NCI-H2171 treated with DMSO at 0.1 percent for 48 hours (cell line): ENCODE measurements around the gene NKX2-3.
A peak's percentile ranks its signal among the peaks of the same experiment; 100 is the strongest.

Source experiments
- DNase-seq: peaks from one replicate; lab custom pipeline; 2025; lab: John Stamatoyannopoulos, UW

NKX2-3 gene

GRCh38 chr10:99526861-99527504 lies 5.8 kb upstream of the NKX2-3 start:
- no peak for DNase-seq

- DNase-seq, result no peak
Observed at GRCh38 chr10:99527526-99528493, 4.9 kb upstream of the NKX2-3 start.

- no peak for DNase-seq
Observed at GRCh38 chr10:99528494-99529441, 4.0 kb upstream of the NKX2-3 start.

GRCh38 chr10:99529591-99530107 lies 3.1 kb upstream of the NKX2-3 start:
- DNase-seq, result peak; percentile 47

GRCh38 chr10:99530108-99531025 lies 2.4 kb upstream of the NKX2-3 start:
- DNase-seq, result no peak

GRCh38 chr10:99531026-99531695 lies 1.6 kb upstream of the NKX2-3 start:
- no peak for DNase-seq

GRCh38 chr10:99531696-99532593 lies 797 bp upstream of the NKX2-3 start:
- no peak for DNase-seq

GRCh38 chr10:99533496-99534449 lies 1.0 kb downstream of the NKX2-3 start:
- DNase-seq, result no peak

GRCh38 chr10:99534450-99534938 lies 1.8 kb downstream of the NKX2-3 start:
- DNase-seq, result no peak

GRCh38 chr10:99534939-99535763 lies 2.4 kb downstream of the NKX2-3 start:
- DNase-seq, result peak; percentile 41

GRCh38 chr10:99535764-99536337 lies 3.1 kb downstream of the NKX2-3 start:
- no peak for DNase-seq

GRCh38 chr10:99536338-99537085 lies 3.8 kb downstream of the NKX2-3 start:
- no peak for DNase-seq

- no peak for DNase-seq
Observed at GRCh38 chr10:99537086-99537988, 4.6 kb downstream of the NKX2-3 start.
